ENCODE measurements around the gene SASH1.

DNA sequence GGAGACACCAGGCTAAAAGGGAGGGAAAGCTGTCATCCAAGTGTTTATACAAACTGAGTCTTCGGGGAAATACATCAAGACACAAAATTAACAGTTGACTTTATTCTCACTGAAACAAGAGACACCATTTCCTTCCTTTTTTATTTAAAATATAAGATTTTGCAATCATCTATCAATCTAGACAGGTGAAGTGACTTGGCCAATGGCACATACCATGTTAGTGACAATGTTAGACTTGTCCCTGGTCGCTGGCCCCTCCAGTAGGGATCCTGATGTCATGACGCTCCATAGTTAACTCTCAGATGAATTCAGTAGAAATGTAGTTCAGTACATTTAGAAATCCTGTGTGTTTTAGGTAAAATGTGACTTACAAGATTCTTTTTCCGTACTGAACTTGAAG, 2.9 kb downstream of the SASH1 start:
- TF ChIP-seq CTCF (IDR thresholded peaks at IDR 0.05) (no peak), POLR2AphosphoS5 (IDR thresholded peaks at IDR 0.05) (no peak), EP300 (IDR thresholded peaks at IDR 0.05) (no peak)

Data from sigmoid colon (tissue), 4 donors.